Fibroblast of skin of back (primary cell): ENCODE measurements around the gene RIPOR3.
"Not testable (repeated sequence)": the region's sequence is repeated elsewhere in the genome, so short reads cannot be mapped to it uniquely, and the experiment has no call there.

Experiments
- DNase-seq: peaks from one replicate; pipeline ENCODE4 v3.0.0-alpha.2; 2013

RIPOR3 gene

GRCh38 chr20:50569864-50570836, 121.2 kb downstream of the RIPOR3 start:
- DNase-seq = peak; percentile 23

DNA sequence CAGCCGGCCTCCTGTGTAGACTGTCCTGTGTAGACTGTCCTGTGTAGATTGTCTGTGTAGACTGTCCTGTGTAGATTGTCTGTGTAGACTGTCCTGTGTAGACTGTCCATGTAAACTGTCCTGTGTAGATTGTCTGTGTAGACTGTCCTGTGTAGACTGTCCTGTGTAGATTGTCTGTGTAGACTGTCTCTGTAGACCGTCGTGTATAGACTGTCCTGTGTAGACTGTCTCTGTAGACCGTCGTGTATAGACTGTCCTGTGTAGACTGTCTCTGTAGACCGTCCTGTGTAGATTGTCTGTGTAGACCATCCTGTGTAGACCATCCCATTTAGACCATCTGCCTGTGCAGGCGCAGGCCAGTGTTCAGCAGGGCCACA, 121.9 kb downstream of the RIPOR3 start:
- not testable (repeated sequence) for DNase-seq

- DNase-seq = no peak
Observed at GRCh38 chr20:50568549-50568942, 122.8 kb downstream of the RIPOR3 start.

- DNase-seq = no peak
Observed at GRCh38 chr20:50567860-50568548, 123.3 kb downstream of the RIPOR3 start.

DNA sequence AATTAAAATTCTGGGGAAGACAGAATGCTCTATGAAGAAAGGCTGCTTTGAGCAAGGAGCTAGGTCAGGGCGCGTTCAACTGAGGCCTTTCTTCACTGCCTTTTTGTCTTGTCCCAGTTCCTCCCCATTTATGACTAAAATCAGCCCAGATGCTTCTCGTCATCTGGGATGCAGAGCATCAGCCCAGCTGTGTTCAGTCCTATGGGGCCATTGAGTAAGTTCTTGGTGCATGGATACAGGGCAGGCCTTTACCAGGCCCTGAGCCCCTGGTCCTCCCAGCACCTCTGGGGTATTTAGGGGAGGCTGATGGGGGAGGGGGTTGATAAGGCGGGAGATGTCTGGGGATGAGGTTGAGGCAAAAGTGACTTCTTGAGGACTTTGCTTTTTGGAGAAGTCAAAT, 125.5 kb downstream of the RIPOR3 start:
- no peak for DNase-seq

GRCh38 chr20:50565383-50565782, 126.0 kb downstream of the RIPOR3 start:
- DNase-seq = no peak

- no peak for DNase-seq
Observed at GRCh38 chr20:50563133-50563944, 128.0 kb downstream of the RIPOR3 start.

DNA sequence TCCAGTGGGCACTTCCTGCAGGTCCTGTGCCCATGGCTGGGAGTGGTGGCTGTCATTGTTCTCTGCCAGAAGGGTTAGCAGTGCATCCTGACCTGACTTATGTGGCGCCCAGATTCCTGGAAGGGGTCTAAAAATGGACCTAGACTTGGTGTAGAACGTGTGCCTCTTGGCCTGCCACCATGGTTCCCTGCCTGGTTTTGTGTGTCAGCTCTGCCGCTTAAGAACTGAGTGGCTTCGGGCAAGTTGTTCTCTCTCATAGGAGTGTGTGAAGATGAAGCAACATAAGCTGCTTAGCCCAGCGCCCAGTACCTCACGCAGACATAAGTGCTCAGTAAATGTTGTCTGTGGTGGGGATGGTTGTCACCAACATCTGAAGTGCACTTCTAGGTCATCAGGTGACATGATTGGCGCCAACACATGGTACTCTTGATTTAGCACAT, 129.1 kb downstream of the RIPOR3 start:
- DNase-seq = no peak

DNA sequence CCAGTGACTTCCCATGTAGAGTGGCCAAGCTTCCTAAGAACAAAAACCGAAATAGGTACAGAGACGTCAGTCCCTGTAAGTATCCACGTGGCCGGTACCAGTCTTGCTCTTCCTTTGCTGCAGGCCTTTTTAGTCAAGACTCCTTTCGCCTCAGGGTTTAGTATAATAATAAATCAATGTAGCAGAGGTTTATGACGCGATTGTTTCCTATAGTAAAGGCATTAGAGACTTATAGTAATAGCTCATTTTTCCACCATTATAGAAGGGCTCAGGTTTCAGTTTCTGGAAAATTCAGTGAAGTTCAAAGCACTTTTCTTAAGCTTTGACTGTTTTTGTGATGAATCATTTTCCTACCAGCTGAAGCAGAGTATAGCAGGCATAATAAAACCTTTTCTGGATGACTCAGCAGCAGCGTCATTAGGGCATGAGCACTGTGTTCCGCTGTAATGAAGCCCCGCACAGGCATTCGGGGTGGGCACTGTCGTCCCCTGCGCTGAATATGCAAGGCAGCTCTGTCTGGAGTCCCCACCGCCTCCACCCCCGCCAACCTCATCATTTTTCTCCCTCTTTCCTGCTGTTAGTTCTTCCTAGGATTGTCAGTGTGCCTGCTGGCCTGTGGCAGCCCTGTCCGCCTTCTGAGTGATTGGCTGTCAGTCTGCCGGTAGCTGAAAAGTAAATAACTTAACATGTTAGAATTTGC, 129.8 kb downstream of the RIPOR3 start:
- peak; percentile 97 for DNase-seq

DNA sequence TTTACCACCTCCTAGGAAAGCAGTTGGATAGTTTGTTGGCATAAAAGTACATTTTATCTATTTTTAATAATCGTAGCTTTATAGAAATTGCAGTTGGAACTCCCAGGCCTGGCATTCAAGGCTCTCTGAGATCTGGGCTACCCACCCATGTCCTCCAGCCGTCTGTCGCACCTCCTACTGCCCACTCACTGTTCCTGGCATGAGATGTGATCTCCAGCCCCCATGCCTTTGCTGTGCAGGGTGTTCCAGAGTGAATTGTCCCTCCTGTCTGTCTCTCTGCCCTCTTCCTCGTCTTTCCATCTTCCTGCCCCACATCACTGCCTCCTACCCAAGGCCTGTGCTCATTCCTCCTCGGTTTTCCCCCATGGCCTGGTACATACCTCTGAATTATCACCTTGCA, 130.5 kb downstream of the RIPOR3 start:
- DNase-seq = no peak

- DNase-seq = no peak
Observed at GRCh38 chr20:50559856-50560638, 131.3 kb downstream of the RIPOR3 start.

DNA sequence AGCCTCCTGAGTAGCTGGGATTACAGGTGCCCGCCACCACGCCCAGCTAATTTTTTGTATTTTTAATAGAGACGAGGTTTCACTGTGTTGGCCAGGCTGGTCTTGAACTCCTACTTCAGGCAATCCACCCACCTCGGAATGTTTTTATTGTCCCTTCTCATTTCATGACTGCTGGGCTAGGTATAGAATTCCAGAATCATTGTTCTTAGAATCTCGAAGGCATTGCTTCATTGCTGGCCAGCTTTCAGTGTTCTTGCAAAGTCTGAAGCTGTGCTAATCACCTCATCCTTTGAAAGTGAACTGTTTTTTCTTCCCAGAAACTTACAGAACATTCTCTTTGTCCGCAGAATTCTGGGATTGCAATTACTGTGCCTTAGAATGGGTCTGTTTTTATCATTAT, 132.2 kb downstream of the RIPOR3 start:
- DNase-seq = no peak

DNA sequence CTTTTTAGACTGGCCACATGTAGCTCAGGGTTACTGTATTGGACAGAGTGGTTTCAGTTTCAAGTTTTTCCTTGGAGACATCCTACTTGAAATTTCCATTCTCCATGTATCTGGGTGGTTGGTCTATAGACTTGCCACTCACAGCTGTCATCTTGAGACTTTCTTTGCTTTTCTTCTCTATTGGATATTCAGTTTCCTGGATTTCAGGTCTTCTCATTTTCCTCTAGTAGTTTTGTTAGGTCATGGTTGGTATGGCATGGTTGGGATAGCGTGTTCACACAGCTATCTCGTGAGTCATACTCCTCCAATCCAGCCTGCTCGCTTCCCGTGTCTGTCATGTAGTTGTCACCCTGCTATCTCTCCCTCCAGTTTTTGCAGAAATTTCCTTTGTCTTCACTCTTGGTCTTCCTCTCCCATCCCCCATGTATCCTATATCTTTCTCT, 132.8 kb downstream of the RIPOR3 start:
- peak; percentile 91 for DNase-seq

GRCh38 chr20:50557549-50558134, 133.7 kb downstream of the RIPOR3 start:
- no peak for DNase-seq

GRCh38 chr20:50555662-50556061, 135.7 kb downstream of the RIPOR3 start:
- no peak for DNase-seq

DNA sequence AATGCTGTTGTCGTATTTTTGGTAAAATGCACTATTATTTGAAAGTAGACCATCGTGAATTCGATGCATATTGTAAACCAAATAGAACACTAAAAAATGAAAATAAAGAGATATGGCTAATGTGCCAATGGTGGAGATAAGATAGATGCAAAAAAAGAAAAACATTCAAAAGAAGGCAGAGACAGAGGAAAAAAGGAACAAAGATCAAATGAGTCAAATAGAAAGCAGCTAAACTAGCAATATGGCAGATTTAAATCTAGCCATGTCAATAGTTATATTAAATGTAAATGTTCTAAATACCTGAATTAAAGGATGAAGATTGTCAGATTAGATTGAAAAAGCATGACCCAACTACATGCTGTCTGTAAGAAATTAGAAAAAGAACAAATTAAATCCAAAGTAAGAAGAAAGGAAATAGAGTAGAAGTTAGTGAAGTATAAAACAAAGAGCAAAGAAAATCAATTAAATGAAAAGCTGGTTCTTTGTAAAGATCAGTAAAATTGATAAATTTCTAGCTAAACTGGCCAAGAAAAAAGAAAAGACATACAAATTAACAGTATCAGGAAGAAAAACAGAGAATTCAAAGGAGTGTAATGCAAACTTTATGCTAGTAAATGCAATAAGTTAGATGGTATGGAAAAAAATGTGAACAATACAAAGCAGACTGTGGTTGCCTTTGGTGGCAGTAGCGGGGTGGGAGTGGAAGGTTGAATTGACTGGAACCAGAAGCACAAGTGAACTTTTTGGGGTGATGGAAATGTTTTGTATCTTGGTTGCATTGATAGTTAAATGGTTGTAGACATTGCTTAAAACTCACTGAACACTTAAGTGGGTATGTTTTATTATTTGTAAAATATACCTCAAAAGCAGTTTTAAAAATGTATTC, 136.4 kb downstream of the RIPOR3 start:
- DNase-seq = no peak

GRCh38 chr20:50552979-50553378, 138.4 kb downstream of the RIPOR3 start:
- DNase-seq = no peak

- DNase-seq = no peak
Observed at GRCh38 chr20:50551288-50551687, 140.1 kb downstream of the RIPOR3 start.

- DNase-seq = no peak
Observed at GRCh38 chr20:50550531-50550930, 140.8 kb downstream of the RIPOR3 start.

- no peak for DNase-seq
Observed at GRCh38 chr20:50548396-50548795, 142.9 kb downstream of the RIPOR3 start.
